Testis (tissue), 3 donors: ENCODE data around the gene CHRM4. TPM values are rescaled to one million over a fixed set of nuclear protein-coding genes. Genes with fewer than 3 reads are reported as not detected.

Experiments
- DNase-seq: peaks from one replicate; pipeline ENCODE4 v3.0.0-alpha.2; 2019
- H3K27ac ChIP-seq, 2 donors: fragments of 200-600 bp; sonication (generic); one replicate each; pipeline ENCODE4 v1.5.1; 2019
- H3K27me3 ChIP-seq: fragments of 200-600 bp; sonication (generic); one replicate; pipeline ENCODE4 v1.5.1; 2019
- H3K36me3 ChIP-seq: fragments of 200-600 bp; sonication (generic); one replicate; pipeline ENCODE4 v1.5.1; 2017; ENCODE audit warnings: low read depth; ENCODE audit errors: missing control alignments
- H3K4me1 ChIP-seq: fragments of 200-600 bp; sonication (generic); one replicate; pipeline ENCODE4 v1.5.1; 2019
- H3K4me3 ChIP-seq, 2 donors: fragments of 200-600 bp; sonication (generic); one replicate each; pipeline ENCODE4 v1.5.1; 2017 to 2019
- H3K9me3 ChIP-seq: fragments of 200-600 bp; sonication (generic); one replicate; pipeline ENCODE4 v1.5.1; 2017
- CTCF ChIP-seq, 3 experiments: fragments of 450-650 bp in 2 of 3; fragments of 200-600 bp in 1 of 3; sonication (generic) in 1 of 3; IDR thresholded peaks; one replicate each; pipeline ENCODE4 v1.5.1; 2016 to 2019; ENCODE audit warnings: antibody characterized with exemption in 3 of 3, mild to moderate bottlenecking in 2 of 3, moderate library complexity in 1 of 3
- POLR2A ChIP-seq: fragments of 450-650 bp; IDR thresholded peaks from one replicate; pipeline ENCODE4 v1.6.1; 2017; ENCODE audit warnings: antibody characterized with exemption, mild to moderate bottlenecking, moderate library complexity
- WGBS, 2 donors: methylation state at CpG; one replicate each; pipeline ENCODE4 v1.1.5; 2018; 5-methylcytosine and 5-hydroxymethylcytosine counted together
- intact Hi-C: fragments of 100-400 bp; cut with DNase I; formaldehyde crosslinking; loops from one replicate; pipeline ENCODE4 v1.15.1; 2023; ENCODE audit warnings: low total_unique reads
- polyA plus RNA-seq: library from polyadenylated mRNA; stranded (reverse); fragments of 350-450 nt; fragmentation: Illumina TruSeq; extraction: RNeasy Lipid Tissue Mini Kit (QIAGEN cat#74804); gene quantifications from one replicate; pipeline ENCODE4 v1.2.3, GENCODE V29; 2014; ENCODE audit warnings: low read depth, low replicate concordance; ENCODE audit not compliant: insufficient read depth
- total RNA-seq, 2 donors: library from RNA; depleted of rRNA; stranded (reverse); fragments of >200 nt; gene quantifications; one replicate each; pipeline ENCODE4 v1.2.3, GENCODE V29; 2016

CHRM4 gene
- total and polyA plus RNA-seq, 3 donors from 2014 or later = 7.2 to 19.5 (median 13.5) TPM

GRCh38 chr11:46345881-46346484 is 45.6 kb downstream of the CHRM4 start:
- intact Hi-C loops = no loop called here
- H3K4me3 ChIP-seq = peak overlapping the region in 1 of 2 donors; percentile 4

GRCh38 chr11:46345131-46345597 is 46.4 kb downstream of the CHRM4 start:
- no peak for DNase-seq
- Histone ChIP-seq H3K4me1 (peaks cover 31% of the 10 kb centered on the region), H3K9me3 (no peaks in the 10 kb centered on the region), H3K36me3 (no peaks in the 10 kb centered on the region), H3K27ac (no peak overlapping the region), H3K27me3 (no peaks in the 10 kb centered on the region), H3K4me3 (peak overlapping the region in 1 of 2 donors; percentile 4)
- 87 to 96% methylated on average over 9 to 20 of the region's 20 CpGs for WGBS, 2 donors
- TF ChIP-seq POLR2A (no peak), CTCF (IDR thresholded peaks at IDR 0.05) (no peak)
- intact Hi-C loops = no loop called here

More at GRCh38 chr11:46345881-46346484, 45.6 kb downstream of the CHRM4 start:
- Histone ChIP-seq H3K27ac (no peak overlapping the region), H3K36me3 (no peaks in the 10 kb centered on the region), H3K27me3 (no peaks in the 10 kb centered on the region), H3K4me1 (peaks cover 31% of the 10 kb centered on the region), H3K9me3 (no peaks in the 10 kb centered on the region)
- WGBS, 2 donors = 75 to 94% methylated on average over 6 to 10 of the region's 10 CpGs
- TF ChIP-seq POLR2A = no peak
- no peak for DNase-seq

- no peak for TF ChIP-seq POLR2A
- no peak for TF ChIP-seq CTCF (IDR thresholded peaks at IDR 0.05)
- Histone ChIP-seq H3K27ac (peak overlapping the region in 1 of 2 donors; percentile 25), H3K27me3 (no peaks in the 10 kb centered on the region), H3K36me3 (no peaks in the 10 kb centered on the region), H3K4me1 (peaks cover 33% of the 10 kb centered on the region), H3K4me3 (no peak overlapping the region), H3K9me3 (no peaks in the 10 kb centered on the region)
- 56 to 57% methylated on average over 3 of the region's 3 CpGs for WGBS, 2 donors
- DNase-seq = no peak
- intact Hi-C loops = no loop called here
These were observed 48.1 kb downstream of the CHRM4 start for GRCh38 chr11:46343520-46343919.

GRCh38 chr11:46342239-46342638 is 49.3 kb downstream of the CHRM4 start:
- Histone ChIP-seq H3K27ac (no peak overlapping the region), H3K9me3 (no peaks in the 10 kb centered on the region), H3K4me1 (peaks cover 29% of the 10 kb centered on the region), H3K27me3 (no peaks in the 10 kb centered on the region), H3K36me3 (no peaks in the 10 kb centered on the region), H3K4me3 (no peak overlapping the region)
- TF ChIP-seq POLR2A = no peak
- TF ChIP-seq CTCF (IDR thresholded peaks at IDR 0.05) = no peak
- WGBS, 2 donors = 56 to 74% methylated on average over 2 to 5 of the region's 5 CpGs
- no peak for DNase-seq
- intact Hi-C loops = no loop called here

- intact Hi-C loops = no loop called here
- Histone ChIP-seq H3K27me3 (no peaks in the 10 kb centered on the region), H3K4me3 (no peak overlapping the region), H3K4me1 (peaks cover 29% of the 10 kb centered on the region), H3K9me3 (no peaks in the 10 kb centered on the region), H3K27ac (no peak overlapping the region), H3K36me3 (no peaks in the 10 kb centered on the region)
- DNase-seq = no peak
- TF ChIP-seq POLR2A (no peak), CTCF (IDR thresholded peaks at IDR 0.05) (no peak)
- 92 to 100% methylated on average over 3 of the region's 3 CpGs for WGBS, 2 donors
These were observed 50.1 kb downstream of the CHRM4 start for GRCh38 chr11:46341454-46341853.
